SK-N-SH (cell line): ENCODE results near the gene PTPN12. TPM values are rescaled to one million over a fixed set of nuclear protein-coding genes. Genes with fewer than 3 reads are reported as not detected.

Experiments used
- CTCF ChIA-PET: fragments of 300-600, 350-600 bp; formaldehyde crosslinking; extraction: SDS; loops from one replicate; lab custom pipeline; 2021; lab: Yijun Ruan, JAX
- POLR2A ChIA-PET: fragments of 350-600 bp; sonication (Branson Sonifier 250); formaldehyde crosslinking; extraction: SDS; loops from one replicate; lab custom pipeline; 2020; ENCODE audit warnings: antibody characterized with exemption, inconsistent platforms; lab: Yijun Ruan, JAX
- DNase-seq: peaks from one replicate; pipeline ENCODE4 v3.0.0; 2012
- H2AFZ ChIP-seq: fragments of 200-600 bp; sonication (generic); 2 replicates; pipeline ENCODE4 v1.8.1; 2016; ENCODE audit warnings: antibody characterized with exemption, mild to moderate bottlenecking, low read depth
- H3F3A ChIP-seq: fragments of 200-600 bp; sonication (generic); replicated peaks from 2 replicates; pipeline ENCODE3; 2016; ENCODE audit warnings: antibody characterized with exemption, mild to moderate bottlenecking; ENCODE audit not compliant: insufficient read depth
- H3K27ac ChIP-seq, 2 experiments: fragments of 200-500 bp in 1 of 2; fragments of 200-600 bp in 1 of 2; sonication (Bioruptor generic) in 1 of 2; sonication (generic), shearing (Covaris generic) in 1 of 2; 2 replicates each; pipeline versions ENCODE4 v1.5.1 to v1.6.1; 2014 to 2016; ENCODE audit warnings: low read depth in 2 of 2, inconsistent platforms in 1 of 2, low read length in 1 of 2, mild to moderate bottlenecking in 1 of 2, mixed read lengths in 1 of 2
- H3K27me3 ChIP-seq: fragments of 200-600 bp; sonication (generic), shearing (Covaris generic); 2 replicates; pipeline ENCODE4 v1.6.1; 2016; ENCODE audit warnings: mixed run types; ENCODE audit not compliant: insufficient read depth
- H3K36me3 ChIP-seq, 2 experiments: fragments of 200-500 bp in 1 of 2; fragments of 200-600 bp in 1 of 2; sonication (Bioruptor generic) in 1 of 2; sonication (generic) in 1 of 2; replicated peaks in 1 of 2; 2 replicates each; pipeline versions ENCODE3 to v1.5.1; 2014 to 2016; ENCODE audit warnings: low read length in 1 of 2, mild to moderate bottlenecking in 1 of 2; ENCODE audit not compliant: insufficient read depth in 2 of 2, control insufficient read depth in 1 of 2
- H3K4me1 ChIP-seq, 2 experiments: fragments of 200-500 bp in 1 of 2; fragments of 200-600 bp in 1 of 2; sonication (Bioruptor generic) in 1 of 2; sonication (generic), shearing (Covaris generic) in 1 of 2; 2 replicates each; pipeline versions ENCODE4 v1.5.1 to v1.6.1; 2014 to 2016; ENCODE audit warnings: low read depth in 1 of 2, low read length in 1 of 2, mixed run types in 1 of 2; ENCODE audit not compliant: insufficient read depth in 2 of 2, control insufficient read depth in 1 of 2
- H3K4me2 ChIP-seq: fragments of 200-600 bp; sonication (generic), shearing (Covaris generic); 2 replicates; pipeline ENCODE4 v1.6.1; 2017; ENCODE audit warnings: mixed run types
- H3K4me3 ChIP-seq, 2 experiments: fragments of 200-500 bp in 1 of 2; fragments of 200-600 bp in 1 of 2; sonication (Bioruptor generic) in 1 of 2; sonication (generic), shearing (Covaris generic) in 1 of 2; 2 replicates each; pipeline versions ENCODE4 v1.5.1 to v1.8.1; 2014 to 2016; ENCODE audit warnings: low read depth in 2 of 2, inconsistent platforms in 1 of 2, low read length in 1 of 2, mild to moderate bottlenecking in 1 of 2, mixed read lengths in 1 of 2, moderate library complexity in 1 of 2
- H3K79me2 ChIP-seq: fragments of 200-600 bp; sonication (generic); 2 replicates; pipeline ENCODE4 v1.8.1; 2017; ENCODE audit warnings: mild to moderate bottlenecking; ENCODE audit not compliant: insufficient read depth
- H3K9ac ChIP-seq: fragments of 200-600 bp; sonication (generic); 2 replicates; pipeline ENCODE4 v1.6.1; 2017; ENCODE audit warnings: mixed run types
- H3K9me2 ChIP-seq: fragments of 200-600 bp; sonication (generic); 2 replicates; pipeline ENCODE4 v1.6.1; 2017; ENCODE audit warnings: mixed run types
- H3K9me3 ChIP-seq: fragments of 200-600 bp; sonication (generic); 2 replicates; pipeline ENCODE4 v1.6.1; 2017; ENCODE audit warnings: mixed run types, mild to moderate bottlenecking, moderate library complexity
- H4K20me1 ChIP-seq: fragments of 200-600 bp; sonication (generic); 2 replicates; pipeline ENCODE4 v1.6.1; 2017; ENCODE audit warnings: mild to moderate bottlenecking, mixed run types; ENCODE audit not compliant: insufficient read depth
- CHD2 ChIP-seq: fragments of 150-350 bp; IDR thresholded peaks from 2 replicates; pipeline ENCODE4 v1.6.1; 2018; ENCODE audit warnings: low read length; ENCODE audit not compliant: partially characterized antibody
- ELF1 ChIP-seq: IDR thresholded peaks from 2 replicates; pipeline ENCODE4 v1.4.0; 2012
- EZH2phosphoT487 ChIP-seq: fragments of 200-600 bp; sonication (generic); IDR thresholded peaks from 2 replicates; pipeline ENCODE4 v1.6.1; 2017; ENCODE audit warnings: low read depth, mixed run types, mild to moderate bottlenecking, antibody characterized with exemption, moderate library complexity, borderline replicate concordance
- FOXJ3 ChIP-seq: sonication (generic); formaldehyde crosslinking; IDR thresholded peaks from 2 replicates; pipeline ENCODE4 v1.5.1; 2020; ENCODE audit warnings: mild to moderate bottlenecking, missing genetic modification reagents
- GABPA ChIP-seq: IDR thresholded peaks from 2 replicates; pipeline ENCODE4 v1.4.0; 2012; ENCODE audit warnings: low read depth, mild to moderate bottlenecking
- MXI1 ChIP-seq: IDR thresholded peaks from 2 replicates; pipeline ENCODE4 v1.6.1; 2012; ENCODE audit warnings: mild to moderate bottlenecking, low read depth, low read length, improper control_type of control experiment
- NFIC ChIP-seq: IDR thresholded peaks from 2 replicates; pipeline ENCODE4 v1.4.0; 2012; ENCODE audit warnings: borderline replicate concordance
- POLR2AphosphoS5 ChIP-seq: IDR thresholded peaks from 2 replicates; pipeline ENCODE4 v1.6.1; 2012; ENCODE audit warnings: low read depth, low read length
- RCOR1 ChIP-seq: fragments of 150-350 bp; IDR thresholded peaks from 2 replicates; pipeline ENCODE4 v1.6.1; 2017; ENCODE audit warnings: antibody characterized with exemption, low read length
- SMC3 ChIP-seq: IDR thresholded peaks from 2 replicates; pipeline ENCODE4 v1.6.1; 2012; ENCODE audit warnings: low read depth, low read length, improper control_type of control experiment
- TAF1 ChIP-seq: IDR thresholded peaks from 2 replicates; pipeline ENCODE4 v1.6.1; 2012; ENCODE audit warnings: low read depth, mild to moderate bottlenecking, low read length, moderate library complexity, borderline replicate concordance
- TEAD4 ChIP-seq: IDR thresholded peaks from 2 replicates; pipeline ENCODE4 v1.4.0; 2012; ENCODE audit warnings: mild to moderate bottlenecking, borderline replicate concordance; ENCODE audit not compliant: insufficient read depth
- USF1 ChIP-seq: IDR thresholded peaks from 2 replicates; pipeline ENCODE4 v1.4.0; 2012; ENCODE audit warnings: low read depth, borderline replicate concordance
- polyA plus RNA-seq, 3 experiments: library from polyadenylated mRNA; depleted of rRNA; stranded (reverse); fragments of >200 nt; gene quantifications; 2 replicates each; pipeline ENCODE4 v1.2.3, GENCODE V29; 2012
- TF ChIP-seq, protein P1 (sequence below): IDR thresholded peaks from 2 replicates; pipeline ENCODE4 v1.4.0; 2012; ENCODE audit warnings: low read depth, borderline replicate concordance

The PTPN12 gene
- polyA plus RNA-seq, 1 of the 3 experiments (the other 2 are of a cell fraction), result 23.3 TPM

GRCh38 chr7:77664715-77665114, 127.6 kb downstream of the PTPN12 start:
- POLR2A ChIA-PET, result no interaction called here
- Histone ChIP-seq H3K27me3 (no peaks in the 10 kb centered on the region), H3K9me3 (no peaks in the 10 kb centered on the region)

DNA sequence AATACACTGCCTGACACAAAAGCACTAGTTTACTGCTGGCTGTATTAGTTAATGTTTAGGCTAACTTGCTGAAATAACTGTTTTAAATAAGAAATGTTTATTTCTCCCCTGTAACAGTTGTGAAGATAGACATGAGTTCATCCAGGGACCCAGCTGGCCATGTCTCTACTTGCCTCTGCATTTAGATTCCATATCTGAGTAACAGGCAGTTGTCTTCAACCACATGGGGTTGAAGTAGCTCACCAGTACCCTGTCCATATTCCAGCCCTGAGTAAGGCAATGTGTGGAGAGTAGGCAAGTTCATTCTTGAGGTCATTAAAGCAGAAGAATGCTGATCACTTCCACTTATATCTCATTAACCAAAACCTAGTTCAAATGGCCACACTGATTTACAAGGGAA, 128.1 kb downstream of the PTPN12 start:
- no peaks in the 10 kb centered on the region for H3K27me3 ChIP-seq
- TF ChIP-seq NFIC, result no peak
- no peak for TF ChIP-seq GABPA
- H3K79me2 ChIP-seq, result no peaks in the 10 kb centered on the region
- no peak overlapping the region for H2AFZ ChIP-seq
- no peak overlapping the region for H3K27ac ChIP-seq
- ChIA-PET POLR2A (no interaction called here), CTCF (interaction anchor here (0.6 to 5.8 kb wide), 6 partner anchors 9 to 99 kb away, joined by 3 to 32 read pairs (median 3); no protein-coding TSS in a partner anchor)
- H3K36me3 ChIP-seq, result peaks cover 0 to 25% of the 10 kb centered on the region in 2 experiments
- no peaks in the 10 kb centered on the region for H3K4me1 ChIP-seq
- no peaks in the 10 kb centered on the region for H3K9me2 ChIP-seq
- no peak overlapping the region for H3K4me3 ChIP-seq
- H3F3A ChIP-seq, result no peaks in the 10 kb centered on the region
- H4K20me1 ChIP-seq, result peaks cover 3% of the 10 kb centered on the region; the same call in 1 of the 2 replicates
- H3K9me3 ChIP-seq, result no peaks in the 10 kb centered on the region
- no peak for DNase-seq
- H3K9ac ChIP-seq, result no peak overlapping the region
- no peak overlapping the region for H3K4me2 ChIP-seq

More at GRCh38 chr7:77664715-77665114, 127.6 kb downstream of the PTPN12 start:
- Histone ChIP-seq H3F3A (no peaks in the 10 kb centered on the region), H3K36me3 (peaks cover 0 to 27% of the 10 kb centered on the region in 2 experiments), H2AFZ (no peak overlapping the region), H3K9ac (no peak overlapping the region), H3K4me1 (no peaks in the 10 kb centered on the region), H3K27ac (no peak overlapping the region), H3K9me2 (no peaks in the 10 kb centered on the region), H3K4me3 (no peak overlapping the region), H3K79me2 (no peaks in the 10 kb centered on the region), H3K4me2 (no peak overlapping the region), H4K20me1 (peaks cover 3% of the 10 kb centered on the region; the same call in 1 of the 2 replicates)
- DNase-seq, result no peak
- TF ChIP-seq TAF1 (no peak), FOXJ3 (no peak), POLR2AphosphoS5 (no peak), RCOR1 (no peak), ELF1 (no peak), MXI1 (no peak), CHD2 (no peak), EZH2phosphoT487 (no peak), USF1 (no peak), SMC3 (no peak), TEAD4 (no peak), NFIC (no peak)
- TF ChIP-seq, protein P1, sequence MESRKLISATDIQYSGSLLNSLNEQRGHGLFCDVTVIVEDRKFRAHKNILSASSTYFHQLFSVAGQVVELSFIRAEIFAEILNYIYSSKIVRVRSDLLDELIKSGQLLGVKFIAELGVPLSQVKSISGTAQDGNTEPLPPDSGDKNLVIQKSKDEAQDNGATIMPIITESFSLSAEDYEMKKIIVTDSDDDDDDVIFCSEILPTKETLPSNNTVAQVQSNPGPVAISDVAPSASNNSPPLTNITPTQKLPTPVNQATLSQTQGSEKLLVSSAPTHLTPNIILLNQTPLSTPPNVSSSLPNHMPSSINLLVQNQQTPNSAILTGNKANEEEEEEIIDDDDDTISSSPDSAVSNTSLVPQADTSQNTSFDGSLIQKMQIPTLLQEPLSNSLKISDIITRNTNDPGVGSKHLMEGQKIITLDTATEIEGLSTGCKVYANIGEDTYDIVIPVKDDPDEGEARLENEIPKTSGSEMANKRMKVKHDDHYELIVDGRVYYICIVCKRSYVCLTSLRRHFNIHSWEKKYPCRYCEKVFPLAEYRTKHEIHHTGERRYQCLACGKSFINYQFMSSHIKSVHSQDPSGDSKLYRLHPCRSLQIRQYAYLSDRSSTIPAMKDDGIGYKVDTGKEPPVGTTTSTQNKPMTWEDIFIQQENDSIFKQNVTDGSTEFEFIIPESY, result no peak
- CTCF ChIA-PET, result interaction anchor here (0.6 to 5.8 kb wide), 7 partner anchors 10 to 99 kb away, joined by 3 to 32 read pairs (median 3); no protein-coding TSS in a partner anchor
